H9 (cell line): Measurements from ENCODE around the gene RPL15. TPM values are rescaled to one million over a fixed set of nuclear protein-coding genes. Genes with fewer than 3 reads are reported as not detected.

ENCODE experiments used
- DNase-seq: peaks from one replicate; pipeline ENCODE4 v3.0.0-alpha.2; 2017
- H2AFZ ChIP-seq: one replicate; pipeline ENCODE4 v1.6.1; 2013; ENCODE audit warnings: mild to moderate bottlenecking, low read length, control low read depth, moderate library complexity
- H2AK5ac ChIP-seq: 2 replicates; pipeline ENCODE4 v1.6.1; 2013; ENCODE audit warnings: low read length, control low read depth, mixed read lengths; ENCODE audit not compliant: insufficient read length
- H2BK120ac ChIP-seq: one replicate; pipeline ENCODE4 v1.6.1; 2013; ENCODE audit warnings: low read depth, mild to moderate bottlenecking, low read length, control low read depth, inconsistent platforms; ENCODE audit not compliant: poor library complexity, severe bottlenecking
- H2BK12ac ChIP-seq: 2 replicates; pipeline ENCODE4 v1.6.1; 2013; ENCODE audit warnings: low read length, control low read depth, mixed read lengths, low read depth; ENCODE audit not compliant: insufficient read length
- H2BK15ac ChIP-seq: 2 replicates; pipeline ENCODE4 v1.6.1; 2013; ENCODE audit warnings: low read depth, low read length, control low read depth
- H2BK20ac ChIP-seq: one replicate; pipeline ENCODE4 v1.6.1; 2013; ENCODE audit warnings: low read depth, mild to moderate bottlenecking, low read length, control low read depth, inconsistent platforms; ENCODE audit not compliant: poor library complexity, severe bottlenecking
- H2BK5ac ChIP-seq: 2 replicates; pipeline ENCODE4 v1.6.1; 2013; ENCODE audit warnings: low read length, control low read depth, mixed read lengths; ENCODE audit not compliant: insufficient read length
- H3K14ac ChIP-seq: 2 replicates; pipeline ENCODE4 v1.6.1; 2013; ENCODE audit warnings: low read length, control low read depth; ENCODE audit not compliant: insufficient read depth
- H3K18ac ChIP-seq: 2 replicates; pipeline ENCODE4 v1.6.1; 2013; ENCODE audit warnings: low read depth, mild to moderate bottlenecking, mixed read lengths, low read length, control low read depth; ENCODE audit not compliant: insufficient read length
- H3K23ac ChIP-seq: 2 replicates; pipeline ENCODE4 v1.6.1; 2013; ENCODE audit warnings: low read length, control low read depth, mixed read lengths, low read depth; ENCODE audit not compliant: insufficient read length
- H3K23me2 ChIP-seq: 2 replicates; pipeline ENCODE4 v1.6.1; 2013; ENCODE audit warnings: low read depth, mild to moderate bottlenecking, mixed read lengths, low read length, control low read depth; ENCODE audit not compliant: insufficient read length, poor library complexity, severe bottlenecking
- H3K27ac ChIP-seq: 2 replicates; pipeline ENCODE4 v1.5.1; 2013; ENCODE audit warnings: low read length, control low read depth, mixed read lengths, low read depth; ENCODE audit not compliant: insufficient read length
- H3K27me3 ChIP-seq: 2 replicates; pipeline ENCODE4 v1.6.1; 2013; ENCODE audit warnings: low read length, control low read depth, inconsistent platforms; ENCODE audit not compliant: insufficient read depth
- H3K4ac ChIP-seq: 2 replicates; pipeline ENCODE4 v1.6.1; 2013; ENCODE audit warnings: low read depth, mild to moderate bottlenecking, control low read depth, inconsistent platforms, low read length, moderate library complexity
- H3K4me1 ChIP-seq: 2 replicates; pipeline ENCODE4 v1.6.1; 2013; ENCODE audit warnings: low read length, control low read depth, inconsistent platforms; ENCODE audit not compliant: insufficient read depth
- H3K4me2 ChIP-seq: 2 replicates; pipeline ENCODE4 v1.6.1; 2013; ENCODE audit warnings: low read length, control low read depth, mixed read lengths; ENCODE audit not compliant: insufficient read length, insufficient read depth
- H3K56ac ChIP-seq: 2 replicates; pipeline ENCODE4 v1.6.1; 2013; ENCODE audit warnings: low read depth, mild to moderate bottlenecking, mixed read lengths, low read length, control low read depth; ENCODE audit not compliant: insufficient read length
- H3K79me1 ChIP-seq: 2 replicates; pipeline ENCODE4 v1.6.1; 2013; ENCODE audit warnings: low read depth, mild to moderate bottlenecking, moderate library complexity, low read length, control low read depth, inconsistent platforms; ENCODE audit not compliant: insufficient read depth, poor library complexity, severe bottlenecking
- H3K79me2 ChIP-seq: 2 replicates; pipeline ENCODE4 v1.6.1; 2013; ENCODE audit warnings: low read length, control low read depth, inconsistent platforms; ENCODE audit not compliant: insufficient read depth
- H3K9ac ChIP-seq: 2 replicates; pipeline ENCODE4 v1.6.1; 2013; ENCODE audit warnings: low read length, control low read depth, mixed read lengths; ENCODE audit not compliant: insufficient read length; ENCODE audit errors: extremely low read depth
- H3K9me3 ChIP-seq: one replicate; pipeline ENCODE4 v1.6.1; 2013; ENCODE audit warnings: low read depth, low read length, inconsistent platforms; ENCODE audit not compliant: control insufficient read depth
- H3T11ph ChIP-seq: one replicate; pipeline ENCODE4 v1.6.1; 2013; ENCODE audit warnings: mild to moderate bottlenecking, low read length, control low read depth, inconsistent platforms
- H4K20me1 ChIP-seq: one replicate; pipeline ENCODE4 v1.6.1; 2013; ENCODE audit not compliant: control insufficient read depth, insufficient read length, insufficient read depth
- H4K5ac ChIP-seq: 2 replicates; pipeline ENCODE4 v1.6.1; 2013; ENCODE audit warnings: low read depth, mild to moderate bottlenecking, mixed read lengths, low read length, control low read depth; ENCODE audit not compliant: insufficient read length
- H4K8ac ChIP-seq: replicated peaks from 2 replicates; pipeline ENCODE4 v1.6.1; 2013; ENCODE audit warnings: low read length, control low read depth, mixed read lengths, low read depth; ENCODE audit not compliant: insufficient read length
- H4K91ac ChIP-seq: 2 replicates; pipeline ENCODE4 v1.6.1; 2013; ENCODE audit warnings: low read depth, mild to moderate bottlenecking, moderate library complexity, mixed read lengths, low read length, control low read depth; ENCODE audit not compliant: insufficient read length
- H3K27ac Mint-ChIP-seq, 3 experiments: 2 replicates in 2 of 3; 3 replicates in 1 of 3; pipeline ENCODE4 v1.8.0; 2020 to 2021; ENCODE audit warnings: mixed read lengths in 3 of 3, mild to moderate bottlenecking in 1 of 3, moderate library complexity in 1 of 3
- H3K27me3 Mint-ChIP-seq: 2 replicates; pipeline ENCODE4 v1.8.0; 2021; ENCODE audit warnings: low read depth, mild to moderate bottlenecking, moderate library complexity, mixed read lengths
- H3K36me3 Mint-ChIP-seq, 3 experiments: 2 replicates in 2 of 3; 3 replicates in 1 of 3; pipeline ENCODE4 v1.8.0; 2020 to 2021; ENCODE audit warnings: low read depth in 3 of 3, mixed read lengths in 3 of 3; ENCODE audit not compliant: insufficient read depth in 1 of 3
- H3K4me1 Mint-ChIP-seq, 2 experiments: 2 replicates each; pipeline ENCODE4 v1.8.0; 2020; ENCODE audit warnings: mixed read lengths in 2 of 2
- H3K4me3 Mint-ChIP-seq, 2 experiments: 2 replicates in 1 of 2; 3 replicates in 1 of 2; pipeline ENCODE4 v1.8.0; 2020 to 2021; ENCODE audit warnings: mild to moderate bottlenecking in 2 of 2, mixed read lengths in 2 of 2, moderate library complexity in 1 of 2
- H3K9me3 Mint-ChIP-seq, 2 experiments: 2 replicates in 1 of 2; 3 replicates in 1 of 2; pipeline ENCODE4 v1.8.0; 2020; ENCODE audit warnings: mild to moderate bottlenecking in 2 of 2, mixed read lengths in 2 of 2, moderate library complexity in 1 of 2
- CTCF ChIP-seq: fragments of 200-600 bp; sonication (generic); conservative IDR thresholded peaks from 3 replicates; pipeline ENCODE4 v1.8.0; 2021; ENCODE audit warnings: antibody characterized with exemption, mild to moderate bottlenecking
- WGBS: extraction: QIAGEN DNeasy Blood & Tissue Kit; methylation state at CpG from one replicate; pipeline ENCODE4 v1.1.7; 2013; ENCODE audit warnings: missing lambda C conversion rate, low lambda C conversion rate, mixed read lengths; ENCODE audit not compliant: insufficient read length; ENCODE audit errors: extremely low coverage; 5-methylcytosine and 5-hydroxymethylcytosine counted together
- total RNA-seq: library from RNA; stranded (reverse); gene quantifications from 2 replicates; pipeline ENCODE4 v1.2.1, GENCODE V29; 2021

RPL15 gene
- total RNA-seq, 1 experiment from 2014 or later, result 2,794 TPM

- Histone ChIP-seq H3K9ac (no peak overlapping the region), H3K18ac (no peak overlapping the region), H4K8ac (no peak overlapping the region), H3K79me1 (no peaks in the 10 kb centered on the region), H2AK5ac (no peak overlapping the region), H2BK5ac (no peak overlapping the region), H4K5ac (no peak overlapping the region), H2BK20ac (no peak overlapping the region), H3K9me3 (no peaks in the 10 kb centered on the region), H3T11ph (no peak overlapping the region), H3K14ac (no peak overlapping the region), H2AFZ (no peak overlapping the region), H2BK120ac (no peak overlapping the region), H3K23me2 (no peaks in the 10 kb centered on the region), H3K4ac (no peak overlapping the region), H3K56ac (no peak overlapping the region), H3K27ac (no peak overlapping the region), H3K27me3 (no peaks in the 10 kb centered on the region), H2BK15ac (no peak overlapping the region), H3K79me2 (no peaks in the 10 kb centered on the region), H3K4me2 (no peak overlapping the region), H4K91ac (no peak overlapping the region), H2BK12ac (no peak overlapping the region), H3K23ac (no peak overlapping the region), H4K20me1 (no peaks in the 10 kb centered on the region), H3K4me1 (no peaks in the 10 kb centered on the region; the same call in 1 of the 2 replicates)
- peaks cover 7 to 8% of the 10 kb centered on the region in 2 experiments for H3K4me1 Mint-ChIP-seq
- no peak overlapping the region for H3K4me3 Mint-ChIP-seq
- WGBS, result no CpG with 5 or more reads among the region's 7 CpGs
- no peak for DNase-seq
- no peak overlapping the region for H3K27ac Mint-ChIP-seq
- H3K27me3 Mint-ChIP-seq, result no peaks in the 10 kb centered on the region
- TF ChIP-seq CTCF, result no peak
- no peaks in the 10 kb centered on the region for H3K9me3 Mint-ChIP-seq
- peaks cover 0 to 5% (median 2%) of the 10 kb centered on the region in 3 experiments; a peak in 3 of 7 replicates for H3K36me3 Mint-ChIP-seq
These were observed 9.3 kb downstream of the RPL15 start for GRCh38 chr3:23926246-23926645.
